ENCODE measurements around the gene CDK14.

CDK14 gene

GRCh38 chr7:90580051-90580450 is 16.1 kb upstream of the CDK14 start:
- H3K9me3 ChIP-seq (ENCODE audit: insufficient read depth, low read length), result no peaks in the 10 kb centered on the region
- no peak overlapping the region for H3K27ac ChIP-seq (ENCODE audit: low read length)
- no peak overlapping the region for H3K4me2 ChIP-seq (ENCODE audit: low read length)
- peaks cover 7% of the 10 kb centered on the region; the same call in 1 of the 2 replicates for H3K27me3 ChIP-seq (ENCODE audit: low read depth, low read length)
- peaks cover 3% of the 10 kb centered on the region; the same call in 1 of the 2 replicates for H3K4me1 ChIP-seq (ENCODE audit: low read length)
- no peaks in the 10 kb centered on the region for H3K79me2 ChIP-seq (ENCODE audit: low read length)
- no peak overlapping the region for H3K4me3 ChIP-seq (ENCODE audit: low read length)
- no peak for TF ChIP-seq CTCF (IDR thresholded peaks at IDR 0.05; ENCODE audit: low read depth, low read length)
- TF ChIP-seq EZH2phosphoT487 (IDR thresholded peaks at IDR 0.05; ENCODE audit: low read depth), result no peak
- H3K36me3 ChIP-seq (replicated peaks; ENCODE audit: low read depth, low read length), result no peaks in the 10 kb centered on the region
- no peak overlapping the region for H3K9ac ChIP-seq (ENCODE audit: low read length)
- H4K20me1 ChIP-seq (ENCODE audit: insufficient read depth, low read length), result no peaks in the 10 kb centered on the region
- no peak overlapping the region for H2AFZ ChIP-seq (ENCODE audit: low read depth, low read length)

- no peak overlapping the region for H3K4me2 ChIP-seq (ENCODE audit: low read length)
- H3K4me3 ChIP-seq (ENCODE audit: low read length), result no peak overlapping the region
- H3K79me2 ChIP-seq (ENCODE audit: low read length), result no peaks in the 10 kb centered on the region
- H3K4me1 ChIP-seq (ENCODE audit: low read length), result peaks cover 5% of the 10 kb centered on the region; the same call in 1 of the 2 replicates
- no peak for TF ChIP-seq EZH2phosphoT487 (IDR thresholded peaks at IDR 0.05; ENCODE audit: low read depth)
- no peak for TF ChIP-seq CTCF (IDR thresholded peaks at IDR 0.05; ENCODE audit: low read depth, low read length)
- H3K9me3 ChIP-seq (ENCODE audit: insufficient read depth, low read length), result no peaks in the 10 kb centered on the region
- H3K27ac ChIP-seq (ENCODE audit: low read length), result no peak overlapping the region
- no peaks in the 10 kb centered on the region for H3K36me3 ChIP-seq (replicated peaks; ENCODE audit: low read depth, low read length)
- no peak overlapping the region for H2AFZ ChIP-seq (ENCODE audit: low read depth, low read length)
- no peaks in the 10 kb centered on the region for H4K20me1 ChIP-seq (ENCODE audit: insufficient read depth, low read length)
- H3K27me3 ChIP-seq (ENCODE audit: low read depth, low read length), result no peaks in the 10 kb centered on the region
- H3K9ac ChIP-seq (ENCODE audit: low read length), result no peak overlapping the region
These were observed 14.0 kb upstream of the CDK14 start for GRCh38 chr7:90582164-90582563.

GRCh38 chr7:90584378-90584777 is 11.7 kb upstream of the CDK14 start:
- H3K4me2 ChIP-seq (ENCODE audit: low read length), result no peak overlapping the region
- H2AFZ ChIP-seq (ENCODE audit: low read depth, low read length), result no peak overlapping the region
- TF ChIP-seq EZH2phosphoT487 (IDR thresholded peaks at IDR 0.05; ENCODE audit: low read depth), result no peak
- no peak for TF ChIP-seq CTCF (IDR thresholded peaks at IDR 0.05; ENCODE audit: low read depth, low read length)
- H3K36me3 ChIP-seq (replicated peaks; ENCODE audit: low read depth, low read length), result no peaks in the 10 kb centered on the region
- no peaks in the 10 kb centered on the region for H4K20me1 ChIP-seq (ENCODE audit: insufficient read depth, low read length)
- H3K27me3 ChIP-seq (ENCODE audit: low read depth, low read length), result no peaks in the 10 kb centered on the region
- H3K4me1 ChIP-seq (ENCODE audit: low read length), result peaks cover 5% of the 10 kb centered on the region; the same call in 1 of the 2 replicates
- no peaks in the 10 kb centered on the region for H3K9me3 ChIP-seq (ENCODE audit: insufficient read depth, low read length)
- H3K4me3 ChIP-seq (ENCODE audit: low read length), result no peak overlapping the region
- no peak overlapping the region for H3K27ac ChIP-seq (ENCODE audit: low read length)
- H3K9ac ChIP-seq (ENCODE audit: low read length), result no peak overlapping the region
- H3K79me2 ChIP-seq (ENCODE audit: low read length), result no peaks in the 10 kb centered on the region

DNA sequence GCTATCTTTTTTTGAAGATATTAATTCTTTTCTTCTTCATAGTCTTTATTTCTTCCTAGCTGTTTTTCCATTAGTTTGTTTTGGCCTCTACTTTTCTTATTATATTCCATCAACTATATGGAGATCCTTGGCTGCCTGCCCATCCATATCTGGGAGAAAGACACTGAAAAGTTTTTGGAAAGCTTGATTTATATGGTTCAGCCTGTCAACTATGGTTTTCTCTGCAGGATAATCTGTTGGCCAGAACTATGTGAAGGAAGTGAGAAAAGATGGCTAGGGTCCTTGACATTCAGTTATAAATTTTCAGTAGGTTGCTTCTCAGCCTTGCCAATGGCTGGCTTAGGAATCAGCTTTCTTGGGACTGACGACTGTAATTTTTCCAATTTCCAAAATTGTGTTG is 10.0 kb upstream of the CDK14 start:
- no peak overlapping the region for H3K27ac ChIP-seq (ENCODE audit: low read length)
- no peaks in the 10 kb centered on the region for H3K79me2 ChIP-seq (ENCODE audit: low read length)
- no peak for TF ChIP-seq CTCF (IDR thresholded peaks at IDR 0.05; ENCODE audit: low read depth, low read length)
- no peak for TF ChIP-seq EZH2phosphoT487 (IDR thresholded peaks at IDR 0.05; ENCODE audit: low read depth)
- no peaks in the 10 kb centered on the region for H3K27me3 ChIP-seq (ENCODE audit: low read depth, low read length)
- H3K4me2 ChIP-seq (ENCODE audit: low read length), result no peak overlapping the region
- no peaks in the 10 kb centered on the region for H3K36me3 ChIP-seq (replicated peaks; ENCODE audit: low read depth, low read length)
- H3K4me1 ChIP-seq (ENCODE audit: low read length), result peaks cover 5% of the 10 kb centered on the region; the same call in 1 of the 2 replicates
- no peaks in the 10 kb centered on the region for H3K9me3 ChIP-seq (ENCODE audit: insufficient read depth, low read length)
- no peak overlapping the region for H2AFZ ChIP-seq (ENCODE audit: low read depth, low read length)
- H3K4me3 ChIP-seq (ENCODE audit: low read length), result no peak overlapping the region
- H4K20me1 ChIP-seq (ENCODE audit: insufficient read depth, low read length), result no peaks in the 10 kb centered on the region
- H3K9ac ChIP-seq (ENCODE audit: low read length), result no peak overlapping the region

Measured in OCI-LY3 (cell line).